HL-60 (cell line): ENCODE measurements around the gene GPR39.

Experiments
- DNase-seq, 2 experiments: peaks; one replicate each; pipeline ENCODE4 v3.0.0-alpha.2; 2010 to 2020; ENCODE audit warnings: low read depth in 1 of 2, low spot score in 1 of 2
- H3K27ac ChIP-seq: fragments of 250-450 bp; sonication (Bioruptor Pico); replicated peaks from 2 replicates; pipeline ENCODE4 v1.5.1; 2020; ENCODE audit warnings: mild to moderate bottlenecking, moderate library complexity
- H3K27me3 ChIP-seq: fragments of 250-450 bp; sonication (Bioruptor Pico); 2 replicates; pipeline ENCODE4 v1.5.1; 2021; ENCODE audit warnings: mild to moderate bottlenecking, moderate library complexity; ENCODE audit not compliant: insufficient read depth, poor library complexity, severe bottlenecking
- H3K4me3 ChIP-seq: replicated peaks from 2 replicates; pipeline ENCODE4 v1.5.1; 2011; ENCODE audit warnings: mild to moderate bottlenecking, control low read depth, low read length; ENCODE audit not compliant: insufficient read depth
- GABPA ChIP-seq: IDR thresholded peaks from 2 replicates; pipeline ENCODE4 v1.6.1; 2012; ENCODE audit warnings: low read depth
- POLR2AphosphoS5 ChIP-seq: IDR thresholded peaks from 2 replicates; pipeline ENCODE4 v1.6.1; 2012; ENCODE audit warnings: low read depth
- SPI1 ChIP-seq: IDR thresholded peaks from 2 replicates; pipeline ENCODE4 v1.6.1; 2012; ENCODE audit warnings: low read depth, mild to moderate bottlenecking, borderline replicate concordance
- TF ChIP-seq, protein P1 (sequence below): IDR thresholded peaks from one replicate; pipeline ENCODE4 v1.5.1; 2011; ENCODE audit warnings: low read length, control low read depth, inconsistent platforms; ENCODE audit not compliant: insufficient read depth
- TF ChIP-seq, protein P2 (sequence below): IDR thresholded peaks from 2 replicates; pipeline ENCODE4 v1.6.1; 2012; ENCODE audit warnings: low read depth; ENCODE audit not compliant: insufficient replicate concordance

Gene GPR39

DNA sequence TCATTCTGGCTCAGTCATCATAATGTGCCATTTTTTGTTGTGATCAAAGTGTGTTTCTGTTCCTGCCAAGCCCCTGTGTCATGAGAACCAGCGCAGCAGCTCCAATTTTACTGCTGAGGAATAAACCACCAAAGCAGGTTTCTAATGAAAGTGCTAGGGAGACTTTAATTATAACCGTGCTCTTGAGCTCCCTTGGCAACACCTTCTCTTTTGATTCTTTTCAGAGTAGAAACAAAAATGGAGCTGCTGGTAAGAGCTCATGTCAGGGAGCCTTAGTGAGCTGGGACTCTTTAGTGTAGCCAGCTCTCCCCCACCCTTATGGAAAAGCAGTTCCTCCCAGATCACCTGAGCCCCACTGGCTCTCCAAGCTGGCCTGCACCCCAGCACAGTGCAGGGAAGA is 179.1 kb downstream of the GPR39 start:
- TF ChIP-seq, protein P1, sequence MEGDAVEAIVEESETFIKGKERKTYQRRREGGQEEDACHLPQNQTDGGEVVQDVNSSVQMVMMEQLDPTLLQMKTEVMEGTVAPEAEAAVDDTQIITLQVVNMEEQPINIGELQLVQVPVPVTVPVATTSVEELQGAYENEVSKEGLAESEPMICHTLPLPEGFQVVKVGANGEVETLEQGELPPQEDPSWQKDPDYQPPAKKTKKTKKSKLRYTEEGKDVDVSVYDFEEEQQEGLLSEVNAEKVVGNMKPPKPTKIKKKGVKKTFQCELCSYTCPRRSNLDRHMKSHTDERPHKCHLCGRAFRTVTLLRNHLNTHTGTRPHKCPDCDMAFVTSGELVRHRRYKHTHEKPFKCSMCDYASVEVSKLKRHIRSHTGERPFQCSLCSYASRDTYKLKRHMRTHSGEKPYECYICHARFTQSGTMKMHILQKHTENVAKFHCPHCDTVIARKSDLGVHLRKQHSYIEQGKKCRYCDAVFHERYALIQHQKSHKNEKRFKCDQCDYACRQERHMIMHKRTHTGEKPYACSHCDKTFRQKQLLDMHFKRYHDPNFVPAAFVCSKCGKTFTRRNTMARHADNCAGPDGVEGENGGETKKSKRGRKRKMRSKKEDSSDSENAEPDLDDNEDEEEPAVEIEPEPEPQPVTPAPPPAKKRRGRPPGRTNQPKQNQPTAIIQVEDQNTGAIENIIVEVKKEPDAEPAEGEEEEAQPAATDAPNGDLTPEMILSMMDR, result no peak
- TF ChIP-seq, protein P2, sequence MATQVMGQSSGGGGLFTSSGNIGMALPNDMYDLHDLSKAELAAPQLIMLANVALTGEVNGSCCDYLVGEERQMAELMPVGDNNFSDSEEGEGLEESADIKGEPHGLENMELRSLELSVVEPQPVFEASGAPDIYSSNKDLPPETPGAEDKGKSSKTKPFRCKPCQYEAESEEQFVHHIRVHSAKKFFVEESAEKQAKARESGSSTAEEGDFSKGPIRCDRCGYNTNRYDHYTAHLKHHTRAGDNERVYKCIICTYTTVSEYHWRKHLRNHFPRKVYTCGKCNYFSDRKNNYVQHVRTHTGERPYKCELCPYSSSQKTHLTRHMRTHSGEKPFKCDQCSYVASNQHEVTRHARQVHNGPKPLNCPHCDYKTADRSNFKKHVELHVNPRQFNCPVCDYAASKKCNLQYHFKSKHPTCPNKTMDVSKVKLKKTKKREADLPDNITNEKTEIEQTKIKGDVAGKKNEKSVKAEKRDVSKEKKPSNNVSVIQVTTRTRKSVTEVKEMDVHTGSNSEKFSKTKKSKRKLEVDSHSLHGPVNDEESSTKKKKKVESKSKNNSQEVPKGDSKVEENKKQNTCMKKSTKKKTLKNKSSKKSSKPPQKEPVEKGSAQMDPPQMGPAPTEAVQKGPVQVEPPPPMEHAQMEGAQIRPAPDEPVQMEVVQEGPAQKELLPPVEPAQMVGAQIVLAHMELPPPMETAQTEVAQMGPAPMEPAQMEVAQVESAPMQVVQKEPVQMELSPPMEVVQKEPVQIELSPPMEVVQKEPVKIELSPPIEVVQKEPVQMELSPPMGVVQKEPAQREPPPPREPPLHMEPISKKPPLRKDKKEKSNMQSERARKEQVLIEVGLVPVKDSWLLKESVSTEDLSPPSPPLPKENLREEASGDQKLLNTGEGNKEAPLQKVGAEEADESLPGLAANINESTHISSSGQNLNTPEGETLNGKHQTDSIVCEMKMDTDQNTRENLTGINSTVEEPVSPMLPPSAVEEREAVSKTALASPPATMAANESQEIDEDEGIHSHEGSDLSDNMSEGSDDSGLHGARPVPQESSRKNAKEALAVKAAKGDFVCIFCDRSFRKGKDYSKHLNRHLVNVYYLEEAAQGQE, result no peak
- TF ChIP-seq POLR2AphosphoS5 (no peak), GABPA (no peak), SPI1 (no peak)
- DNase-seq, result no peak
- no peak overlapping the region for H3K27ac ChIP-seq
- no peak overlapping the region for H3K4me3 ChIP-seq
- H3K27me3 ChIP-seq, result no peaks in the 10 kb centered on the region

DNA sequence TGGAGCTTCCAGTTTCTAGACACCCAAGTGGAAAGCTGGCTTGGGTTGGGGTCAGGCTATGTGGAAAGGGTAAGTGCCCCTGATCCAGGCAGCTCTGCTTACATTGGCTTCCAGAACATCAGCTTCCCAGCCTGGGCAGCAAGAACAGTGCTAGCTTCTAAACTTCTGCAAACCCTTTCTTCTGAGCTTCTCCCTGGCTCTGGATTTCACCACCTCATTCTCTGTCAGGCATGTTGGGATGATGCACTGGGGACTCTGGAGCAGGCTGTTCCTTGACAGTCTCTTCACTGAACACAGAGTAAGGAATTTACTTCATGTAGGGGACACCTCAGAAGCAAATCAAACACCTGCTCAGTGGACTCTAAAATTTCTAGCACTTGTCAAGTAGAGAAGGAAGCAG is 180.6 kb downstream of the GPR39 start:
- no peak overlapping the region for H3K4me3 ChIP-seq
- no peak overlapping the region for H3K27ac ChIP-seq
- TF ChIP-seq, protein P1, result no peak
- TF ChIP-seq SPI1, result no peak
- TF ChIP-seq GABPA, result no peak
- no peak for TF ChIP-seq POLR2AphosphoS5
- TF ChIP-seq, protein P2, result no peak
- H3K27me3 ChIP-seq, result peaks cover 2% of the 10 kb centered on the region
- no peak for DNase-seq

DNA sequence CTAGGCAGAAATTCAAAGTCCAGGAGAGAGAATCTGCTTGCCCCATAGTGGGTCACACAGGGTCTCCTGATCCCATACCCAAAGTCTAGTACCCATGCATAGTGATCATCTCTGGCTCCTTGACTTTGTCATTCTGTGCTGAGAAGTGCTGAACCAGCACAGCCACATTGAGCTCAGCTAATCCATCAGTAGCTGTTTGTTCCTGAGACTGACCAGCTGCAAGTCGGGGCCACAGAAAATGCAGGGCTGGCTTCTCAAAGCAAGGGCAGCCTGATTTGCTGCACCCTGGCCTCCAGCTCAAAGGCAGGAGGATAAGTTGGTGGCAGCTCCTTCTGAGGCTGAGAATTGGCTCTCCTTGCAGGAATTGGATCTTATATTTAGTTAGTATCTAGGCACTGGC is 181.2 kb downstream of the GPR39 start:
- TF ChIP-seq, protein P2, result no peak
- TF ChIP-seq SPI1 (no peak), GABPA (no peak), POLR2AphosphoS5 (no peak)
- TF ChIP-seq, protein P1, result no peak
- Histone ChIP-seq H3K27ac (no peak overlapping the region), H3K27me3 (peaks cover 2% of the 10 kb centered on the region), H3K4me3 (no peak overlapping the region)
- no peak for DNase-seq
